Measurements from ENCODE around the gene CFAP99. TPM values are rescaled to one million over a fixed set of nuclear protein-coding genes. Genes with fewer than 3 reads are reported as not detected.

The CFAP99 gene
- total RNA-seq, 1 donor from 2014 or later: not detected

GRCh38 chr4:2450394-2451035 is 31.8 kb downstream of the CFAP99 start:
- Mint-ChIP-seq H3K27me3 (ENCODE audit: low read depth) (no peaks in the 10 kb centered on the region), H3K4me3 (no peak overlapping the region), H3K36me3 (ENCODE audit: low read depth) (no peaks in the 10 kb centered on the region), H3K4me1 (no peaks in the 10 kb centered on the region), H3K27ac (ENCODE audit: unreplicated experiment) (no peak overlapping the region), H3K9me3 (no peaks in the 10 kb centered on the region)
- no peak for DNase-seq (ENCODE audit: low read depth, low spot score)
- no peak for TF ChIP-seq CTCF (conservative IDR thresholded peaks at IDR 0.05)

- H3K9me3 Mint-ChIP-seq: no peaks in the 10 kb centered on the region
- H3K36me3 Mint-ChIP-seq (ENCODE audit: low read depth): no peaks in the 10 kb centered on the region
- no peak overlapping the region for H3K4me3 Mint-ChIP-seq
- H3K27ac Mint-ChIP-seq (ENCODE audit: unreplicated experiment): no peak overlapping the region
- no peaks in the 10 kb centered on the region for H3K4me1 Mint-ChIP-seq
- DNase-seq (ENCODE audit: low read depth, low spot score): no peak
- no peak for TF ChIP-seq CTCF (conservative IDR thresholded peaks at IDR 0.05)
- H3K27me3 Mint-ChIP-seq (ENCODE audit: low read depth): no peaks in the 10 kb centered on the region
Observed at GRCh38 chr4:2451036-2451520, 32.3 kb downstream of the CFAP99 start.

- no peak for TF ChIP-seq CTCF (conservative IDR thresholded peaks at IDR 0.05)
- H3K4me1 Mint-ChIP-seq: no peaks in the 10 kb centered on the region
- H3K27ac Mint-ChIP-seq (ENCODE audit: unreplicated experiment): no peak overlapping the region
- no peaks in the 10 kb centered on the region for H3K9me3 Mint-ChIP-seq
- no peak overlapping the region for H3K4me3 Mint-ChIP-seq
- DNase-seq (ENCODE audit: low read depth, low spot score): no peak
- no peaks in the 10 kb centered on the region for H3K27me3 Mint-ChIP-seq (ENCODE audit: low read depth)
- H3K36me3 Mint-ChIP-seq (ENCODE audit: low read depth): no peaks in the 10 kb centered on the region
Observed at GRCh38 chr4:2451821-2452785, 33.3 kb downstream of the CFAP99 start.

- H3K4me1 Mint-ChIP-seq: peaks cover 9% of the 10 kb centered on the region
- no peak for TF ChIP-seq CTCF (conservative IDR thresholded peaks at IDR 0.05)
- no peak overlapping the region for H3K4me3 Mint-ChIP-seq
- no peak overlapping the region for H3K27ac Mint-ChIP-seq (ENCODE audit: unreplicated experiment)
- H3K9me3 Mint-ChIP-seq: no peaks in the 10 kb centered on the region
- H3K36me3 Mint-ChIP-seq (ENCODE audit: low read depth): no peaks in the 10 kb centered on the region
- DNase-seq (ENCODE audit: low read depth, low spot score): no peak
- H3K27me3 Mint-ChIP-seq (ENCODE audit: low read depth): peaks cover 3% of the 10 kb centered on the region
Observed at GRCh38 chr4:2457481-2458295, 38.9 kb downstream of the CFAP99 start.
